NOMO-1 (cell line): ENCODE data around the gene DNAJB9.
"Not testable (repeated sequence)": the region's sequence is repeated elsewhere in the genome, so short reads cannot be mapped to it uniquely, and the experiment has no call there.

Experiments used
- DNase-seq, 2 experiments: peaks; one replicate each; lab custom pipeline; 2025; ENCODE audit not compliant: unreplicated experiment in 2 of 2; lab: John Stamatoyannopoulos, UW

DNAJB9 gene

DNA sequence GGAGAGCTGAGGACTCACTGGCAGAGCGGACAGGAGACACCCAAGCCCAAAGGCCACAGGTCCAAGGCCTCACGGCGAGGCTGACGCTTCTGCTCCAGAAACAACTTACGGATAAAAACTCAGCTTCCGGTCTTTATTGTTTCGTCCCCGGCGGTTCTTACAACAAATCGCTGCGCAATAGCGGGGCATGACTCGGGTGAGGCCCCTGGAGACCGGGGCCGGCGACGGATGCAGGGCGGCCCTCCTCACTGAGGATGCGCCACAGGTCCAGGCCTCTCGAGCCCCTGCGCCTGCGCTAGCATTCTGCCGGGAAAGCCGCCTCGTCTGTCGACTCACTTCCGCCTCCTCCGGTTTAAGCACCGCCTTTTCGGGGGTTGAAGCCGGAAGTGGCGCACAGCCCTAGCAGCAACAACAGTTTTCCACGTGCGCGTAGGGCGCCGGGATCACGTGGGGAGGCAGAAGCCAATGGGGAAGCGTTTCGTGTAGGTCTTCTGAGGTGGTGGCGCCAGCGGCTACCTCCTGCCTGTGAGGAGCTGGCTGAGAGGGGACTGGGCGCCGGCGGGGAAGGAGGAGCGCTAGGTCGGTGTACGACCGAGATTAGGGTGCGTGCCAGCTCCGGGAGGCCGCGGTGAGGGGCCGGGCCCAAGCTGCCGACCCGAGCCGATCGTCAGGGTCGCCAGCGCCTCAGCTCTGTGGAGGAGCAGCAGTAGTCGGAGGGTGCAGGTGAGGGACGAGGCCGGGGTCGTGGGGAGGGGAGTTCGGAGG is at the start of gene DNAJB9, which contains the start of gene THAP5:
DNAJB9 (plus strand) TSS at position 494 of the 765 bp plus-strand sequence. CDS start 1,853 bp downstream, outside the sequence.
THAP5 (minus strand) TSS at position 326 of the 765 bp plus-strand sequence; CDS start at position 189, 137 bp downstream.
- DNase-seq, result peak; percentile 87 to 88

- DNase-seq, result no peak
Observed at GRCh38 chr7:108522780-108523179, 46.9 kb upstream of the DNAJB9 start.

- DNase-seq, result peak; percentile 15 to 46
Observed at GRCh38 chr7:108525327-108525984, 44.2 kb upstream of the DNAJB9 start.

DNA sequence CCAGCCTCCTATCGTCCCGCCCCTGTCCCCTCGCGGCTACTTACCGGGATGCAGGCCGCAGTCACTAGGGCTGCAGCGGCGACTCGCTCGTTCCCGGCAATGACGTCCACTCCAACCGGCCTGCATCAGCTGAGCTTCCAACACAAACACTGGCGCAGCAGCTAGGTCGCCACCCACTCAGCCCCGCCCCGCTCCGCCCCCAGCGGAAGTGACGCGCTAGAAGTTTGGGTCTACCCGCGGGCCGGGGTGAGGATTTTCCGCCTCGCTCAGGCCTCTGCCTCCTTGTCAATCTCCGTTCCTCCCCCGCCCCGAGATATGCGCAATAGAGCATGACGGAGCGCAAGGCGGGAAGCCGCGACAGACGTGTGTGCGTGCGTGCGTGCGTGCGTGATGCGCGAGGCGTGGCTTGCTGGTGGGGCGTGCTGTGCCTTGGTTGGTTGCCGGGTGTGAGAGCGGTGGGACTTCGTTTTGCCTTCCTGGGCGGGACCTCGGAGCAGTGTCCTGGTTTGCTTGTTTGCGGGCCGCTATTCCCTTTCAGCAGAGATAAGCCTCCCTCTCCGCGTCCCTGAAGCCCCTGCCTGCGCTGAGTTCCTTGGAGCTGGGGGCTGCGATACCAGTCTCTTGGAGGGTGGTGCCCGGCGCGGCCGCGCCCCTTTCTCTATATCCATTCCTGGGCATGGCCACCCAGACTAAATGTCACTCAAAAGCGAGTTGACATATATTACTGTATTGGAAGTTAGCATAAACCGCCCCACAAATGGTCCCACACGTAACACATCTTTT is 43.5 kb upstream of the DNAJB9 start, which contains the start of gene PNPLA8:
PNPLA8 (minus strand) TSS at position 151 of the 783 bp plus-strand sequence. CDS start 10,644 bp downstream, outside the sequence.
- peak; percentile 91 to 96 for DNase-seq

- no peak for DNase-seq
Observed at GRCh38 chr7:108526768-108527017, 43.0 kb upstream of the DNAJB9 start.

DNA sequence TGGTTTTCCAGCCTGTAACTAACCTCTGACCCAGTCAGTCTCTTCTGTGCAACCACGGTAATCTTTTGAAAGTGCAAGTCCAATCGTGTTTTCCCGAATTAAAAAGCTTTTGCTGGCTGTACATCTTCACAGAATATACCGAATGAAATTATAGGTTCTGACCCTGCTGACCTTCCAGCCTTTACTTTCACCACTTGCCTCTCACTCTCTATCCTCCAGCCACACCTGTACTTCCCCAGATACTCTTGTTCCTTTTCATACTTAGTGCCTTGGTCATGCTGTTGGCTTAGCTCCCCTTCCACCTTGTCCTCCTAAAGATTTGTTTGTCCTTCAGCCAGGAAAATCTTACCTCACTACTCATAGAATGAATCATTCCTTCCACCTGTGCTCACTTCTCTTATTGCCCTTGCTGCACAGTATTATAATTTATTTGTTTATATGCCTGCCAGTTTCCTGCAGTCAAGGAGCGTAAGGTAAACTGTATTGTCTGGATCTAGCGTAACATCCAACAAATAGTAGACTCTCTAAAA is 41.4 kb upstream of the DNAJB9 start:
- no peak for DNase-seq

GRCh38 chr7:108529341-108529740 is 40.3 kb upstream of the DNAJB9 start:
- no peak for DNase-seq

- no peak for DNase-seq
Observed at GRCh38 chr7:108533712-108534111, 36.0 kb upstream of the DNAJB9 start.

DNA sequence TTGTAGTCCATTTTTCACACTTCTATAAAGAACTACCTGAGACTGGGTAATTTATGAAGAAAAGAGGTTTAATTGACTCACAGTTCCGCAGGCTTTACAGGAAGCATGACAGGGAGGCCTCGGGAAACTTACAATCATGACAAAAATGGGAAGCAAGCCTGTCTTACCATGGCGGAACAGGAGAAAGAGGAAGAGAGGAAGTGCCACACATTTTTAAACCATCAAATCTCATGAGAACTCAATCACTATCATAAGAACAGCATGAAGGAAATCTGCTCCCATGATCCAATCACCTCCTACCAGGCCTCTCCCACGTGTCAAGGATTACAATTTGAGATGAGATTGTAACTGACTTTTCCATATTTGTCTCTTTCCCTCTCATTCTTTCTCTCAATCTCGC is 34.4 kb upstream of the DNAJB9 start:
- no peak for DNase-seq

DNA sequence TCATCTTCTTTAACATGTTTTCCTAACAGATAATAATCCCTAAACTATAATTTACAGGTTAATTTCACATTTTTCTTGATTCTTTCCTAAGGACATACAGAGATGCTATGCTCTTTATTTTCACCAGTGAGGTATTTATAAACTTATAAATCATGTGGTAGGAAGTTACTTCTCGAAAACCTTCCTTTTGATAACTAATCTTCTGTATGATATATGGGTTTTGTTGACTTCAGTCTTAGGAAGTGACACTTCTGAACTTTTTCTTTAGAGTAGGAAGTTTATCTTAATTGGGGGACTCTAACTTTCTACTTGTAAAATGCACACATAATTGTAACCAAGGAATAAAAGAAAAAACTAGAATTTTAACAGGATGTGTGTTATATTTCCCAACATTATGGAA is 33.9 kb upstream of the DNAJB9 start:
- DNase-seq, result no peak

GRCh38 chr7:108537229-108537628 is 32.4 kb upstream of the DNAJB9 start:
- DNase-seq, result no peak

DNA sequence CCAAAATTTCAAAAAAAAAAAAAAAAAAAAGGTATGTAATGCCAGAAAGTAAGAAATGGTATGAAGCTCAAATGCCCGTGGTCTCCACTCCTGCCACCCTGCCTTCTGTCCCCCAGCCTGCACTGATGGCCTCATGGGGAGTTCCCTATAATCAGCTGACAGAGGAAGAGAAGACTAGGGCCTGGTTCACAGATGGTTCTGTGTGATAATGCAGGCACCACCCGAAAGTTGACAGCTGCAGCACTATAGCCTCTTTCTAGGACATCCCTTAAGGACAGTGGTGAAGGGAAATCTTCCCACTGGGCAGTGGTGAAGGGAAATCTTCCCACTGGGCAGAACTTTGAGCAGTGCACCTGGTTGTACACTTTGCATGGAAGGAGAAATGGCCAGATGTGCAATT is 31.4 kb upstream of the DNAJB9 start:
- DNase-seq, result not testable (repeated sequence)

DNA sequence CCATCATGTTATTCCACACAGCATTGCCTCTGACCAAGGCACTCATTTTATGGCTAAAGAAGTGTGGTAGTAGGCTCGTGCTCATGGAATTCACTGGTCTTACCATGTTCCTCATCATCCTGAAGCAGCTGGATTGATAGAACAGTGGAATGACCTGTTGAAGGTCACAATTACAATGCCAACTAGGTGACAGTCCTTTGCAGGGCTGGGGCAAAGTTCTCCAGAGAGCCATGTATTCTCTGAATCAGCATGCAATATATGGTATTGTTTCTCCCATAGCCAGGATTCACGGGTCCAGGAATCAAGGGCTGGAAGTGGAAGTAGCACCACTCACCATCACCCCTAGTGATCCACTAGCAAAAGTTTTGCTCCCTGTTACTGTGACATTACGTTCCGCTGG is 31.0 kb upstream of the DNAJB9 start:
- DNase-seq, result not testable (repeated sequence)

DNA sequence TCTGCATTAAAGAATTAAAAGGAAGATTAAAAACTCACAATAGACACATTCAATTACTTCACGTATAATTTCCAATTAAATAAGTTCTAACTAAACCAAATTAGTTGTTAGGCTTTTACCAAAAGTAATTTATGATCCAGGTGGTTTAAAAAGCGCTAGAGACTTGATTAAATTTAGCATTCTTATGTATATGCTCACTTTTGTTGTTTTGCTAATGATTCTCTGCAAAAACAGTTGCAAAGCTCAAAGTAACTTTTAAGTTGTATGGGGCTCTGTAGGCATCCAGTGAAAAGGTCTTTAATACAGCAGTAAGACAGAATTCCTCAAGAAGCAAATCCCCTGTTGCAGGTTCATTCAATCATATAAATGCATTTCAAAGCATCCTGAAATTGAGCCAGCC is 28.2 kb upstream of the DNAJB9 start:
- no peak for DNase-seq

- not testable (repeated sequence) for DNase-seq
Observed at GRCh38 chr7:108548141-108548896, 21.4 kb upstream of the DNAJB9 start.

DNA sequence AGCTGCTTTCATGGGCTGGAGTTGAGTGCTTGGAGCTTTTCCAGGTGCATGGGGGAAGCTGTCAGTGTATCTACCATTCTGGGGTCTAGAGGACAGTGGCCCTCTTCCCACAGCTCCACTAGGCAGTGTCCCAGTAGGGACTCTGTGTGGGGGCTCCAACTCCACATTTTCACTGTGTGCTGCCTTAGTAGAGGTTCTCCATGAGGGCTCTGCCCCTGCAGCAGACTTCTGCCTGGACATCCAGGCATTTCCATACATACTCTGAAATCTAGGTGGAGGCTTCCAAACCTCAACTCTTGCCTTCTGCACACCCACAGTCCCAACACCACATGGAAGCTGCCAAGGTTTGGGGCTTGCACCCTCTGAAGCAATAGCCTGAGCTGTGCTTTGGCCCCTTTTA is 13.0 kb upstream of the DNAJB9 start:
- not testable (repeated sequence) for DNase-seq

DNA sequence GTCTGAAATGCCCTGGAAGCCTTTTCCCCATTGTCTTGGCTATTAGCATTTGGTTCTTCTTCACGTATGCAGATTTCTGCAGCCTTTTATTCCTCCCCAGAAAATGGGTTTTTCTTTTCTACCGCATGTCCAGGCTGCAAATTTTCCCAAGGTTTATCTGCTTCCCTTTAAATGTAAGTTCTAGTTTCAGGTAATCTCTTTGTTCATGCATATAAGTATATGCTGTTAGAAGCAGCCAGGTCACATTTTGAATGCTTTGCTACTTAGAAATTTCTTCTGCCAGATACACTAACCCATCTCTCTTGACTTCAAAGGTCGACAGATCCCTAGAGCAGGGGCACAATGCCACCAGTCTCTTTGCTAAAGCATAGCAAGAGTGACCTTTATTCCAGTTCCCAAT is 12.5 kb upstream of the DNAJB9 start:
- no peak for DNase-seq

DNA sequence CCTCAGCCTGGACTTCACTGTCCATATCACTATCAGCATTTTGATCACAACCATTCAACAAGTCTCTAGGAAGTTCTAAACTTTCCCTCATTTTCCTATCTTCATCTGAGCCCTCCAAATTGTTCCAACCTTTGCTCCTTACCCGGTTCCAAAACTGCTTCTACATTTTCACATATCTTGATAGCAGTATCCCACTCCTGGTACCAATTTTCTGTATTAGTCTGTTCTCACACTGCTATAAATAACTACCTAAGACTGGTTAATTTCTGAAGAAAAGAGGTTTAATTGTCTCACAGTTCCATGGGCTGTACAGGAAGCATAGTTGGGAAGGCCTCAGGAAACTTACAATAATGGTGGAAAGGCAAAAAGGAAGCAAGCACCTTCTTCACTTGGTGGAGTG is 12.1 kb upstream of the DNAJB9 start:
- DNase-seq, result no peak

- no peak for DNase-seq
Observed at GRCh38 chr7:108559253-108559652, 10.4 kb upstream of the DNAJB9 start.

DNA sequence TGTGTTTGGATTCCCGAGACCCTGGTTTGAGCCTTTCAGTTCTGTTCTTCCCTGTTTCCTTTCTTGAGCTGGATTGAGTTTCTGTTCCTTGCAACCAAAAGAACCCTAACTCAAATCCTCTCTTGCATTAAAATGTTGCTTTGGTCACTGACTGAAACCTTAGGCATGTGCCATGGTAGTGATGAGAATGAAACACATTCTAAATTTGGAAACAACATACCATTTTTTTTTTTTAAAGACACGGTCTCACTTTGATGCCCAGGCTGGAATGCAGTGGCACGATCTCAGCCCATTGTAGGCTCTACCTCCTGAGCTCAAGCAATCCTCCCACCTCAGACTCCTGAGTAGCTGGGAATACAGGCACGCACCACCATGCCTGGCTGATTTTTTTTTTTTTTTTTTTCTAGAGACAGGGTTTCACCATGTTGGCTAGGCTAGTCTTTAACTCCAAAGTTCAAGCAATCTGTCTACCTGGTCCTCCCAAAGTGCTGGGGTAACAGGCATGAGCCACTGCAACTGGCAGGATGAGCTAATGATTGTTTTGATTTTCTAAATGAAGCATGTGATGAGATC is 8.5 kb upstream of the DNAJB9 start:
- DNase-seq, result no peak
